OCI-LY1 (cell line): ENCODE results near the gene TRIP10.

Experiments used
- H2AFZ ChIP-seq: fragments of 200-600 bp; sonication (generic), shearing (Covaris generic); 2 replicates; pipeline ENCODE4 v1.6.0; 2014; ENCODE audit warnings: antibody characterized with exemption, mild to moderate bottlenecking, low read length
- H3F3A ChIP-seq: fragments of 200-600 bp; sonication (generic), shearing (Covaris generic); 2 replicates; pipeline ENCODE4 v1.6.0; 2014; ENCODE audit warnings: mild to moderate bottlenecking, antibody characterized with exemption, low read length, moderate library complexity; ENCODE audit not compliant: insufficient read depth
- H3K27ac ChIP-seq: fragments of 200-600 bp; sonication (generic); 2 replicates; pipeline ENCODE4 v1.5.1; 2014; ENCODE audit warnings: low read length, mixed run types, mild to moderate bottlenecking, low read depth; ENCODE audit not compliant: poor library complexity, severe bottlenecking
- H3K27me3 ChIP-seq: fragments of 200-600 bp; sonication (generic); 2 replicates; pipeline ENCODE4 v1.6.0; 2014; ENCODE audit warnings: antibody characterized with exemption, mild to moderate bottlenecking, low read length, moderate library complexity; ENCODE audit not compliant: insufficient read depth
- H3K36me3 ChIP-seq: fragments of 200-600 bp; sonication (generic); 2 replicates; pipeline ENCODE4 v1.6.1; 2014; ENCODE audit warnings: mild to moderate bottlenecking, antibody characterized with exemption, low read length, moderate library complexity, mixed read lengths; ENCODE audit not compliant: insufficient read depth
- H3K4me1 ChIP-seq: fragments of 200-600 bp; sonication (generic); 2 replicates; pipeline ENCODE4 v1.5.1; 2014; ENCODE audit warnings: mild to moderate bottlenecking, low read length, moderate library complexity; ENCODE audit not compliant: insufficient read depth, severe bottlenecking
- H3K4me2 ChIP-seq: fragments of 200-600 bp; sonication (generic), shearing (Covaris generic); 2 replicates; pipeline ENCODE4 v1.6.1; 2014; ENCODE audit warnings: low read length
- H3K4me3 ChIP-seq: fragments of 200-600 bp; sonication (generic); 2 replicates; pipeline ENCODE4 v1.5.1; 2014; ENCODE audit warnings: low read length, low read depth, mild to moderate bottlenecking, mixed read lengths; ENCODE audit not compliant: poor library complexity, severe bottlenecking
- H3K79me2 ChIP-seq: fragments of 200-600 bp; shearing (Covaris generic); 2 replicates; pipeline ENCODE4 v1.6.1; 2016; ENCODE audit warnings: mixed run types, low read length, mixed read lengths; ENCODE audit not compliant: insufficient read depth
- H3K9ac ChIP-seq: fragments of 200-600 bp; sonication (generic), shearing (Covaris generic); 2 replicates; pipeline ENCODE4 v1.6.1; 2014; ENCODE audit warnings: mild to moderate bottlenecking, low read length, mixed read lengths
- H3K9me2 ChIP-seq: fragments of 200-600 bp; sonication (generic), shearing (Covaris generic); 2 replicates; pipeline ENCODE4 v1.6.1; 2014; ENCODE audit warnings: low read depth, mild to moderate bottlenecking, low read length, mixed read lengths
- H3K9me3 ChIP-seq: fragments of 200-600 bp; shearing (Covaris generic); 2 replicates; pipeline ENCODE4 v1.6.1; 2014; ENCODE audit warnings: low read length, mixed read lengths
- H4K20me1 ChIP-seq: fragments of 200-600 bp; sonication (generic), shearing (Covaris generic); 2 replicates; pipeline ENCODE4 v1.6.0; 2016; ENCODE audit warnings: mild to moderate bottlenecking, low read length; ENCODE audit not compliant: insufficient read depth
- CTCF ChIP-seq: fragments of 200-600 bp; sonication (generic), shearing (Covaris generic); IDR thresholded peaks from 2 replicates; pipeline ENCODE4 v1.5.1; 2017; ENCODE audit warnings: mild to moderate bottlenecking, antibody characterized with exemption, low read length, moderate library complexity, mixed read lengths
- EZH2 ChIP-seq: fragments of 200-600 bp; sonication (generic), shearing (Covaris generic); IDR thresholded peaks from 2 replicates; pipeline ENCODE4 v1.8.0; 2017; ENCODE audit warnings: borderline replicate concordance, mixed run types, mild to moderate bottlenecking, antibody characterized with exemption, low read length, moderate library complexity, mixed read lengths

Gene TRIP10

GRCh38 chr19:6732803-6733337 is 6.6 kb upstream of the TRIP10 start:
- no peak overlapping the region for H2AFZ ChIP-seq
- TF ChIP-seq EZH2 (no peak), CTCF (no peak)
- H3K9ac ChIP-seq, result no peak overlapping the region
- H3K4me1 ChIP-seq, result peaks cover 25% of the 10 kb centered on the region
- H4K20me1 ChIP-seq, result no peaks in the 10 kb centered on the region
- no peaks in the 10 kb centered on the region for H3K9me3 ChIP-seq
- H3K4me2 ChIP-seq, result no peak overlapping the region
- no peaks in the 10 kb centered on the region for H3K79me2 ChIP-seq
- no peaks in the 10 kb centered on the region for H3F3A ChIP-seq
- no peak overlapping the region for H3K27ac ChIP-seq
- H3K27me3 ChIP-seq, result no peaks in the 10 kb centered on the region
- H3K9me2 ChIP-seq, result no peaks in the 10 kb centered on the region
- no peaks in the 10 kb centered on the region; the same call in 1 of the 2 replicates for H3K36me3 ChIP-seq
- no peak overlapping the region for H3K4me3 ChIP-seq

- no peak overlapping the region for H3K27ac ChIP-seq
- no peak overlapping the region for H3K9ac ChIP-seq
- H3K4me3 ChIP-seq, result no peak overlapping the region
- H3K4me1 ChIP-seq, result peaks cover 25% of the 10 kb centered on the region
- H3K4me2 ChIP-seq, result no peak overlapping the region
- TF ChIP-seq EZH2 (no peak), CTCF (peak; percentile 60)
- no peaks in the 10 kb centered on the region for H4K20me1 ChIP-seq
- H3K9me2 ChIP-seq, result no peaks in the 10 kb centered on the region
- no peaks in the 10 kb centered on the region; the same call in 1 of the 2 replicates for H3K36me3 ChIP-seq
- no peaks in the 10 kb centered on the region for H3K79me2 ChIP-seq
- no peaks in the 10 kb centered on the region for H3K9me3 ChIP-seq
- H3F3A ChIP-seq, result peaks cover 4% of the 10 kb centered on the region; the same call in 1 of the 2 replicates
- H2AFZ ChIP-seq, result no peak overlapping the region
- no peaks in the 10 kb centered on the region for H3K27me3 ChIP-seq
Observed at GRCh38 chr19:6733338-6734095, 6.0 kb upstream of the TRIP10 start.

GRCh38 chr19:6734096-6734696 is 5.3 kb upstream of the TRIP10 start:
- Histone ChIP-seq H4K20me1 (no peaks in the 10 kb centered on the region), H3K4me1 (peaks cover 28% of the 10 kb centered on the region), H3K9ac (no peak overlapping the region), H3K9me2 (no peaks in the 10 kb centered on the region), H3K9me3 (no peaks in the 10 kb centered on the region), H3K36me3 (no peaks in the 10 kb centered on the region; the same call in 1 of the 2 replicates), H3K79me2 (no peaks in the 10 kb centered on the region), H3F3A (peaks cover 7% of the 10 kb centered on the region; the same call in 1 of the 2 replicates), H3K27me3 (no peaks in the 10 kb centered on the region), H3K4me3 (no peak overlapping the region), H3K4me2 (no peak overlapping the region), H3K27ac (no peak overlapping the region), H2AFZ (no peak overlapping the region)
- TF ChIP-seq CTCF, result no peak
